ENCODE data around the gene SYNGR3. TPM values are rescaled to one million over a fixed set of nuclear protein-coding genes. Genes with fewer than 3 reads are reported as not detected.

The SYNGR3 gene
- total and polyA plus RNA-seq, 2 donors (not counting 1 experiment from before 2014, with no cell fraction given): 1.8 TPM

DNA sequence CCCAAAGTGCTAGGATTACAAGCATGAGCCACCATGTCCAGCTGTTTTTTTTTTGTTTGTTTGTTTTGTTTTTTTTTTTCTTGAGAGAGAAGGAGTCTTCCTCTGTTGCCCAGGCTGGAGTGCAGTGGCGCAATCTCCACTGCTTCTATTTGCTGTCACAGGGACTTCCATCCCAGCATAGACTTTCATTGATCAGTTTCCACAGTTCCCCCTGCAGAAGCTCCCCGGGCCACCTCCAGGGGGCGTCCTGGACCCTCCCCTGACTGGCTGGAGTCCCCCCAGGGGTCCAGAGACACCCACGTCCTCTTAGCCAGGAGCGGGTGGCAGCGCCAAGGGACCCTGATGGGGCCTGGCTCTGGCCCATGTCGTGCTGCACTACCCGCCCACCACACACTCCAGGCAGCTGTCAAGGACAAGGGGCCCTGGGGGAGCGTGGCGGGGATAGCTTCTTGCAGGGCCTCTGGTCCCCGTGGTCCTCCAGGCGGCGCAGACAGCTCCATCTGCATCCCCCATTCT is 26.7 kb downstream of the SYNGR3 start:
- Histone ChIP-seq H3K27me3 (ENCODE audit: control insufficient read depth, insufficient read depth, low read length) (peaks cover 8% of the 10 kb centered on the region), H3K79me2 (ENCODE audit: control insufficient read depth, insufficient read depth, low read length) (no peaks in the 10 kb centered on the region), H3K4me2 (ENCODE audit: extremely low read depth, insufficient read depth, low read length) (no peak overlapping the region), H3K36me3 (ENCODE audit: control insufficient read depth, insufficient read depth, low read length) (no peaks in the 10 kb centered on the region), H3K9ac (ENCODE audit: insufficient read depth, low read length) (no peak overlapping the region), H2AFZ (ENCODE audit: low read length) (no peak overlapping the region), H3K4me3 (replicated peaks in 1 of 4; ENCODE audit: control extremely low read depth in 1 of 4, insufficient read depth in 1 of 4, low read depth in 3 of 4, low read length in 4 of 4) (no peak overlapping the region), H3K27ac (ENCODE audit: insufficient read depth, low read length) (no peak overlapping the region), H4K20me1 (ENCODE audit: control insufficient read depth, extremely low read depth, insufficient read depth, low read length) (no peaks in the 10 kb centered on the region), H3K4me1 (ENCODE audit: control insufficient read depth, extremely low read depth, insufficient read depth, low read length) (peaks cover 3% of the 10 kb centered on the region), H3K9me3 (ENCODE audit: control insufficient read depth, insufficient read depth, low read depth, low read length) (no peaks in the 10 kb centered on the region)
- TF ChIP-seq EZH2 (IDR thresholded peaks at IDR 0.05; ENCODE audit: low read length, missing control alignments): no peak
- TF ChIP-seq CTCF (conservative IDR thresholded peaks at IDR 0.05 in 1 of 2, IDR thresholded peaks at IDR 0.05 in 1 of 2; ENCODE audit: low read depth in 1 of 2, low read length in 2 of 2): peak; percentile 39 to 43
- DNase-seq (ENCODE audit: low read depth in 2 of 2): no peak

DNA sequence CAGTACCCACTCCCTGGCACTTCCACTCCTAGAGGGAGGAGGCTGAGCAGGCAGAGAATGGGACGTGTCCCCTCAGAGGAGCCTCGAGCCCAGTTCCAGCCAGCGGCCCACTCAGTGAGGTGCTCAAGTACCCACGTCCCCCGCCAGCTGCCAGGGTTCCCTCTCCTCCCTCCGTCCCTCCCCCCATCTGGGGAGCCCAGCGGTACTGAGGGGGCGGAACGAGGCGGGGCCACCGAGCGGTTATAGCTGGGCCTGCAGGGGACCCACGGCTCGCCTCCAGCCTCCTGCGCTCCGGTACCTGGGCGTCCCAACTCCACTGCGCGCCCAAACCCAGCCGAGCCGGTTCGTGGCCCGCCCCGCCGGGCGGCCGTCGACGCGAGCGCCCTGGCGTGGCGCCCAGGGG is 29.7 kb downstream of the SYNGR3 start, which contains the start of gene NPW:
TSS of gene NPW (plus strand) at position 268 of the 403 bp plus-strand sequence.
- no peak within 1 kb of the TSS for H3K4me3 ChIP-seq (replicated peaks in 1 of 4; ENCODE audit: control extremely low read depth in 1 of 4, insufficient read depth in 1 of 4, low read depth in 3 of 4, low read length in 4 of 4)
- H3K9ac ChIP-seq (ENCODE audit: insufficient read depth, low read length): no peak within 1 kb of the TSS
- no peak within 1 kb of the TSS for H2AFZ ChIP-seq (ENCODE audit: low read length)
- no peak within 1 kb of the TSS for H3K27ac ChIP-seq (ENCODE audit: insufficient read depth, low read length)
- peaks cover 12% of the 10 kb centered on the region for H3K4me1 ChIP-seq (ENCODE audit: control insufficient read depth, extremely low read depth, insufficient read depth, low read length)
- DNase-seq (ENCODE audit: low read depth in 2 of 2): no peak
- peak; percentile 25 for TF ChIP-seq EZH2 (IDR thresholded peaks at IDR 0.05; ENCODE audit: low read length, missing control alignments)
- TF ChIP-seq CTCF (conservative IDR thresholded peaks at IDR 0.05 in 1 of 2, IDR thresholded peaks at IDR 0.05 in 1 of 2; ENCODE audit: low read depth in 1 of 2, low read length in 2 of 2): no peak
- H3K4me2 ChIP-seq (ENCODE audit: extremely low read depth, insufficient read depth, low read length): peak within 1 kb of the TSS; percentile 25
- H3K27me3 ChIP-seq (ENCODE audit: control insufficient read depth, insufficient read depth, low read length): peaks cover 8% of the 10 kb centered on the region
- no peaks in the 10 kb centered on the region for H4K20me1 ChIP-seq (ENCODE audit: control insufficient read depth, extremely low read depth, insufficient read depth, low read length)
- H3K36me3 ChIP-seq (ENCODE audit: control insufficient read depth, insufficient read depth, low read length): no peaks in the 10 kb centered on the region
- no peaks in the 10 kb centered on the region for H3K79me2 ChIP-seq (ENCODE audit: control insufficient read depth, insufficient read depth, low read length)
- no peaks in the 10 kb centered on the region for H3K9me3 ChIP-seq (ENCODE audit: control insufficient read depth, insufficient read depth, low read depth, low read length)

- Histone ChIP-seq H3K4me1 (ENCODE audit: control insufficient read depth, extremely low read depth, insufficient read depth, low read length) (peaks cover 12% of the 10 kb centered on the region), H3K27me3 (ENCODE audit: control insufficient read depth, insufficient read depth, low read length) (peaks cover 8% of the 10 kb centered on the region), H3K27ac (ENCODE audit: insufficient read depth, low read length) (no peak overlapping the region), H3K4me2 (ENCODE audit: extremely low read depth, insufficient read depth, low read length) (peak overlapping the region; percentile 25), H4K20me1 (ENCODE audit: control insufficient read depth, extremely low read depth, insufficient read depth, low read length) (no peaks in the 10 kb centered on the region), H2AFZ (ENCODE audit: low read length) (no peak overlapping the region), H3K79me2 (ENCODE audit: control insufficient read depth, insufficient read depth, low read length) (no peaks in the 10 kb centered on the region), H3K4me3 (replicated peaks in 1 of 4; ENCODE audit: control extremely low read depth in 1 of 4, insufficient read depth in 1 of 4, low read depth in 3 of 4, low read length in 4 of 4) (no peak overlapping the region), H3K9me3 (ENCODE audit: control insufficient read depth, insufficient read depth, low read depth, low read length) (no peaks in the 10 kb centered on the region), H3K36me3 (ENCODE audit: control insufficient read depth, insufficient read depth, low read length) (no peaks in the 10 kb centered on the region), H3K9ac (ENCODE audit: insufficient read depth, low read length) (no peak overlapping the region)
- no peak for TF ChIP-seq CTCF (conservative IDR thresholded peaks at IDR 0.05 in 1 of 2, IDR thresholded peaks at IDR 0.05 in 1 of 2; ENCODE audit: low read depth in 1 of 2, low read length in 2 of 2)
- TF ChIP-seq EZH2 (IDR thresholded peaks at IDR 0.05; ENCODE audit: low read length, missing control alignments): peak; percentile 42
- DNase-seq (ENCODE audit: low read depth in 2 of 2): no peak
Observed at GRCh38 chr16:2019921-2020831, 30.4 kb downstream of the SYNGR3 start.

Measured in fibroblast of lung (primary cell).